GM18498 (cell line): ENCODE results near the gene ZNRF2.

Experiments
- ATAC-seq: cut with Tn5 transposase; IDR thresholded peaks from one replicate; pipeline ENCODE4 v1.9.1; 2021; ENCODE audit warnings: mild to moderate bottlenecking, moderate library complexity; ENCODE audit not compliant: unreplicated experiment

The ZNRF2 gene

DNA sequence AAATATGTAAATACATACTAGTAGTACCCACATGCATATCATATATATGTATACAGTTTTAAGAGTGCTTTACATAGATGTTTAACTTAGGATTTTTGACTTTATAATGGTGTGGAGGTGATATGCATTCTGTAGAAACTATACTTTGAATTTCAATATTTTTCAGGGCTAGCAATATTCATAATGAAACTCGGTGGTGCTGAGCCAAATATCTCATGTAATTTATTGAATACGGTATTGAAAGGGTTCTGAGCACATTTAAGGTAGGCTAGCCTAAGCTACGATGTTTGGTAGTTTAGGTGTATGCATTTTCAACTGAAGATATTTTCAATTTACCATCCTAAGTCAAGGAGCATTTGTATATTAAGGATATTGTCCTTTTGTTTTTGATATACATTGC lies 36.0 kb downstream of the ZNRF2 start:
- ATAC-seq: no peak

DNA sequence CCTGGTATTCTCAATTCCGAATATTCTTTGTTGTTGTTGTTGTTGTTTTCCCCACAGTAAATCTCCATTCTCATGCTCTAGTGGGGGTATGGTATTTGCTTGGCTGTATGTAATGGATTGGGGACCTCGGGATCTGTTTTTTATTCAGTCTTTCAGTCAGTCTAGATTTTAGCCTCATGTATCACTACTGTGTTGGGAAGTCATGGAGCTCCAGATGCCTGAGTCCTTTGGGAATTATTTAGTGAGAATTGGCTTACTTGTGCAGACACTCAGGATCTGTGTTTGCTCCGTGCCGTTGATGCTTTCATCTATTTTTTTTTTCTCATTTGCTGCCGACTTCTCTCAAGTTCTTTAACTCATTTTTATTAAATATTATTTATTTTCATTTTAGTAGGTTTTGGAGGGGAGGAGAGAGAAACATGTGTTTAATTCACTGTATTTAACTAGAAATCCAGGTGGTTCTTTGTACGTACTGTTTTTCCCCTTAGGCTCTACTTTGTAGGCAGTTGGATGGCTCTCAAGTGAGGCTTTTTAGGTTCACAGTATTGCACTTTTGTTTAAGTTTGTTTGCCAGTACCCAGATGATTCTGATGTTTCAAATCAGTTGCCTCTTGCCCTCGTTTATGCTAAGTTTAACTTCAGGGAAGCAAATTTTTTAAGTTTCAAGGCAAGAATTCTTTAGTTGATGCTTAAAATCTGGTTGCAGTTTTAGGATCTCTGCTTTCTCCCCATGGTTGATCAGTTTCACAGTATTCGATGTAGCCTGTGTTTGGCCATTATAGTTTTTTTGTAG lies 36.9 kb downstream of the ZNRF2 start:
- ATAC-seq: no peak

GRCh38 chr7:30321882-30322192 lies 37.4 kb downstream of the ZNRF2 start:
- no peak for ATAC-seq

GRCh38 chr7:30322271-30323005 lies 38.0 kb downstream of the ZNRF2 start:
- ATAC-seq: peak; percentile 86

- peak; percentile 62 for ATAC-seq
Observed at GRCh38 chr7:30323006-30323355, 38.6 kb downstream of the ZNRF2 start.

DNA sequence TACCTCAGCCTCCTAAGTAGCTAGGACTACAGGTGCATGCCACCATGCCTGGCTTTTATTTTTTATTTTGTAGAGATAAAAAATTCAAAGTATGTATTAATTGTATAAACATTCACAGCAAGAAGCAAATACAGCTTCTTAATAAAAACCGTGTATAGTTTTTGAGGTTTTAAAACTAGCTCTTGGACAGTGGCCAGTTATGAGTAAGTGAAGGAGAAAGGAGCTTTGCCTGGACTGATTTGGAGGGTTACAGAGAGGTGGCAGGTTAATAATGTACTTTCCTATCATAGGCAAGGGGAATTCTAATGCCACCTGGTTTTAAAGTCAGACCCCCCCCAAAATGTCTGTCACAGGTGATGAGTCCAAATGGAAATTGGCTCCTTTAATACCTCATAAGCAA lies 43.4 kb downstream of the ZNRF2 start:
- ATAC-seq: no peak

DNA sequence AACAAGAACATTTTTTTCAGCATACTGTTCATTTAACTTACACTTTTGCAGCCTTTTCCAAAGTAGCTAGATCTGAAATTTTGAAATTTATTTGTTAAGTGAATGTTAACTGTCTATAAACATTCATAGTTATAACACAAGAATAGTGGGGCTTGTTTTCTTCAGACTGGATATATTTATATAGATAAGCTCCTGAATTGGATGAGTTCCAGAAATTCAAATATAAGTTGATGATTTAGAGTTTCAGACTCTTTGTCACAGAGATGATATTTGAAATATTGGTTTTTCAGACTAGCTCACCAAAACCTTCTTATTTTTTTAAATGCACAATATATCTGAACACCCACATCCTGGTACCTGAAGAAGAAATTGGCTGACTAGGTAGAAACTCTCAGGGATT lies 44.0 kb downstream of the ZNRF2 start:
- ATAC-seq: no peak

DNA sequence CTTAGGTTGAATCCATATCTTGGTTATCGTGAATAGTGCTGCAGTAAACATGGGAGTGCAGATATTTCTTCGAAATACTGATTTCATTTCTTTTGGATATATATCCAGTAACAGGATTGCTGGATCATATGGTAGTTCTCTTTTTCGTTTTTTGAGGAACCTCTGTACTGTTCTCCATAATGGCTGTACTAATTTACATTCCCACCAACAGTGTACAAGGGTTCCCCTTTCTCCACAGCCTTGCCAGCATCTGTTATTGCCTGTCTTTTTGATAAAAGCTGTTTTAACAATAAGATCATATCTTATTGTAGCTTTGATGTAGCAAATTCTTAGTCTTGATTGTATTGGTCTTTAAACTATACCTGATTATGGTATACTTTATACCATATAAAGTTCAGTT lies 45.3 kb downstream of the ZNRF2 start:
- no peak for ATAC-seq

DNA sequence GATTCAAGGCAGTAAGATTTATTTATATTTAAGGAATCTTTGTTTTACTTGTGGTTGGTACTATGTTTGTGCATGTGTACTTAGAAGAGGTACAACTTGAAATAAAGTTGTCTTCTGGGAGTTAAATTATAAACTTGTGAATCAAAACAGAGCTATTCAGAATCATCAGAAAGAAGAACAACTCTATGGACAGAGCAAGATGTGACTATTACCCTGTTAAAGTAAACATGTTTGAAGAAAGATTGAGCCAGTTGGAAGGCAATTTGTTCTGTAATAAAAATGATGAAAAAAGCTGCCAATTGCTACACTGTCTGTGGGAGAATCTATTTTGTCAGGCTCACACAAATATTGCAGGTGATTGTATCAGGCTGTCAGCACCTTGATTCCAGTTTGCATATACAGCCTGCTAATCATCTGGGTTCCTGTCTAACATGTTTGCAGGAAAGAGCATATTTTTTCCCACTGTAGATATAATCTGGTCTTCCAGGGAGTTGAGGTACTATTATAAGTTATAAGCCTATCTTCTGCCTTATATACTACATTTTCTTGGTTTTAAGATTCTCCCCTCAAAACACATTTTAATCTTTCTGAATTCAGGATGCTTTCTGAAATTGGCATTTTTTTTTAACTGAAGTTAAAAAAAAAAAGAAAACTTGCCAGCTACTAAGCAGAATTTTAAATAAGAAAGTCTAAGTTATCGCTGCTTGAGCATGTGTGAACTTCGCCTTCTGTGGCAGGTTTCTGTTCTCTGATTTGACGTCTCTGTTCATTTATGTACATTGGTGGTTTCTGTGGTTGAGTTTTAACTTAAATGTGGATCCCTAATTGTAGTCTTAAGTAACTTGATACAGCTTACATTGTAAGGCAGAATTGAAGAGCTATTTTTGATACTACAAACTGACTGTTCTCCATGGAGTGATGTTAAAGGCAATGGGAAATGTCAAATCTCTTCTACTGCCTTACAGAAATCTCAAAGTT lies 46.0 kb downstream of the ZNRF2 start:
- peak; percentile 92 for ATAC-seq

- ATAC-seq: no peak
Observed at GRCh38 chr7:30331338-30331737, 46.9 kb downstream of the ZNRF2 start.

- no peak for ATAC-seq
Observed at GRCh38 chr7:30332549-30332948, 48.2 kb downstream of the ZNRF2 start.

DNA sequence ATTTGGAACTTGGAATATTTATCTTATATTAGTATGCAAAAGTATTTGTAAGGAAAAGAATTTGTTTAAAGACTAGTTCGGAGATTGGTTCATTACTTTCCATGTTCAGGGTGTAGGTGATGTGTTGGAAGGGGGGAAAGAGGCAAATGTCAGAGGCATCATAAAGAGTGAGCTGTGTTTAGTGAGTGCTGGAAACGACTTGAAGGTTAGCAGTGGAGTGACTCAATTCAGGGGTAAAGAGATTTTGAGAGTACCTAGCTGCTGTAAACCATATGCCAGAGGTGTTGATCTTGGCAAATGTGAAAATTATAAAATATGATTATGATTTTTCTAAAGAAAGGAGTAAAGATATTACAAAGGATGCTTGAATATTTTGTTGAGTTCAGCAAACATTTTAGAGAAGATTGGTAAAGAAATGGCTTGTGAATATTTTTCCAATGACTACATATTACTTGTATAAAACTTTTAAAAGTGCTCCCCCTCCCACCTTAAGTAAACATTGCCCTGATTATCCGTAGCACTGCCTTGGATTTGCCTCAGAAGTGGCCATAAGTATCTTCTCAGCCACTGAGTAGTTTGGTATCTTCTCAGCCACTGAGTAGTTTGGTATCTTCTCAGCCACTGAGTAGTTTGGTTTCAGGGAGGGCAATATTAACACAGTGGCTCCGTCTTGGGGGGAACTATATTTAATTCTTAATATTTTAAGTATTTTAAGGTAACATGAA lies 51.5 kb downstream of the ZNRF2 start:
- no peak for ATAC-seq

- no peak for ATAC-seq
Observed at GRCh38 chr7:30344513-30344912, 60.1 kb downstream of the ZNRF2 start.

- ATAC-seq: peak; percentile 31
Observed at GRCh38 chr7:30347226-30348082, 63.1 kb downstream of the ZNRF2 start.

GRCh38 chr7:30348083-30348560 lies 63.7 kb downstream of the ZNRF2 start:
- peak; percentile 78 for ATAC-seq

- no peak for ATAC-seq
Observed at GRCh38 chr7:30349170-30349569, 64.8 kb downstream of the ZNRF2 start.

GRCh38 chr7:30349816-30350215 lies 65.4 kb downstream of the ZNRF2 start:
- ATAC-seq: no peak

- no peak for ATAC-seq
Observed at GRCh38 chr7:30351286-30351685, 66.9 kb downstream of the ZNRF2 start.

DNA sequence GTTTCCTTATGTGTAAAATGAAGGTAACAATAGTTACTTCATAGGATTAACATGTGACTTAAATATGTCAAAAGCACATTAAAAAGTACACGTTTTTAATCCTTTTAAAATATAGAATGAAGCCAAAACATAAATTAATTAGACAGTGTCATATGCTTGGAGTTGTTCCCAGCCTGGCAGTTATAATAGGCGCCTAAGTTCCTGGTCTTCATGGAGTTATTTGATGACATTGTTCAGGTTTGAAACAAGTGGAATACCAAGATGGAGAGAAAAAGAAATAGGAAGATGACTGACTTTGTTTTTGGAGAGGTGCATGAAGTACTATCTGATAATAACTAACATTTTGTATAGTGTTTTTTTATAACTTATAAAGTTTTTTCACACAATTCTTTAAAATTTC lies 67.3 kb downstream of the ZNRF2 start:
- no peak for ATAC-seq

DNA sequence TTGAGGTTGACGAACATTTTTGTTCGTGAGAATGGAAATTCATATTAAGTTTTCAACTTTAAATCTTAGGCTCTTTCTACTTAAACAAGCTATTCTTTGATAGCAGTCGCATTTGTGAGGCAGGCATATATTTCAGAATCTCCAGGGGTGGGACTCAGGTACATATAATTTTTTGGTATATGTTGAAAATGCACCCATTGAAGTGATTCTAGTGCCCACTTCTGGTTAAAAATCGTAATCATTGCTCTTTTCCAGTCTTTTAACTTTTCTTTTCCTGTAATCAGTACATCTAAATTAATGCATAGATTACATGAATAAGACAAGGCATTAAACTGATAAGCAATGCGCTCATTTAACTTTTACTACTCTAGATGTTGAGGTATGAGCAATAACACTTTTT lies 67.8 kb downstream of the ZNRF2 start:
- no peak for ATAC-seq
